Putamen (tissue), 1 donor: ENCODE measurements around the gene AGAP1.

Experiments
- DNase-seq: peaks from one replicate; pipeline ENCODE4 v3.0.0-alpha.2; 2016; ENCODE audit warnings: low spot score

The AGAP1 gene

DNA sequence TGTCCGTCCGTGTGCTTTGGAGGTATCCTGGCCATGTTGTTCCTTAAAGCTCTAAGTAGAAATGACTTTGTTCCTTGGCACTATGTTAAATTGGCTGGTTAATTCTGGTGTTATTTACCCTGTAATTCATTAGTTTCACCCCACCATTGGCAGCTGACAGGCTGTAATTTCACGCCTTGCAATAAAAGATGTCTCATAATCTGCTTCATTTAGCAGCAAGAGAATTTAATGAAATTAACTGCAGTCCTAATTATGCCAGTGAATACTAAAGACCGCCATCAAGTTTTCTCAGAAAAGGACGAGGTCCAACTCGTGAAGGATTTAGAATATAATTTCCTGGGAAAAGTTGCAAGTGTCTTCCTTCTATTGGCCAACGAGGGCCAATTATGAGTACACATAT is 355.1 kb downstream of the AGAP1 start:
- no peak for DNase-seq

DNA sequence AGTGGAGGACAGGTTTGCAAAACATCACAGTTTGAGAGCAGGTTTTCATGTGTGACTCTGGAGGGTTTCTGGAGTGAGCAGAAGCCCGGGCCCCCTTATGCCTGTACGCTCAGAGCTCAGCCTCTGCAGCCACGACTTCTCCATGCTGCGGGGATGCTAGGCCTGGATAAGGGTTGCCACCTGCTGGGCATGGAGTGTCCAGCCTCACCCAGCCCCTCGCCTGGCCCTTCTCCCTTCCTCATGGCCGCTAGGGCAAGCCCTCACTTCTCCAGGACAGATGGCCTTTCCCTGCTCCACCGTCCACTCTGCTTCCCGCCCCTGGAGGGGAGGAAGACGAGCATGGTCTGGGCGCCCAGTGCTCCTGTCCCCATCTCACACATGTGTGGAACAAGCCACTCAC is 355.6 kb downstream of the AGAP1 start:
- DNase-seq: no peak

DNA sequence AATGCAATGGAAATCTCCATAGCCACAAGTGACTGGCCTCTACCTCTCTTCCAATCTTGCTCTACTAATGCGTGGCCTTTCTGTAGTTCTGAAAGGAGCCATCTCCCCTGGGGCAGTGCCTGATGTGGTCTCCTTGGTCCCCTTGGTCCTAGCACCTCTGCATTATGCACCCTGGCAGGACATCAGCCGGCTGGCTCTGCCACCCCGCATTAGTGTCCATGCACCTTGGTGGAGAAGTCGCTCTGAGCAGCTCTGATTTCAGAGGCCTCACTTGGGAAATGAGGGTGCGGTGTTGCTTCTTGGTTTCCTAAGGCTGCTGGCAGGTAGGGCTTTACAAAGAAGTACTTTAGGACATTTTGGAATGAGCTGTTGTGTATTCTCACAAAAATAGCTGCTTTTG is 356.4 kb downstream of the AGAP1 start:
- DNase-seq: no peak

DNA sequence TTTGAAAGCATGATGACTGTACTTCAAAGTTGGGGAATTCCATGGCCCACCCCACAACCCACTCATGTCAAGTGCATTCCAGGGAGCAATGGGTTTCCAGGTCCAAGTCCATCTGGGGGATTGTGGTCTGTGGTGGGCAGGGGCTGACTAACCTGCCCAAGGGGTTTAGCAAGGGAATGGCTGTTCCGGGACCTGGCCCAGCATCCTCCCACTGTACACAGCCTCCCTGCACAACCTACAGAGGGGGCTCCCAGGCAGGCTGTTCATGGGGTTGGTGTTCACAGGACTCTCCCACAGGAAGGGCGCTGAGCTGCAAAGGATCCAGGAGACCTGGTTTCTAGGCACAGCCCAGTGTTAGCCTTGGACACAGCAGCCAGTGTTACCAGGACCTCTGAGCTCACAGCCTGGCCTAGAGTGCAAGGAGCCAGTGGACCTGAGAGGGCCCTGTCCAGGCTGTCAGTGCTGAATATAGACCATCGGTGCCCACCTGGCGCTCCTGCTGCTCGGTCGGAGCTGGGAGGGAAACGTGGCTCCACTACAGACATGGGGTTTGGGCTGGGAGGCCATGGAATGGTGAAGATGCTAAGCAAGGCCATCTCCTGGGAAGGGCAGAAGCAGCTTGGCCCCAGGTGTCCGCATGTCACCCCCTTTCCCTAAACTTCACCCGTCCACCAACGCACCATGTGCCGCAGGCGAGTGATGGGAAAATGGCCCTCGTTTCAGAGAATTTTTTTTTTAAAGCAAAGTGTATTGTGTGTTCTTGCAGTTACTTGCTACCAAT is 357.1 kb downstream of the AGAP1 start:
- no peak for DNase-seq

DNA sequence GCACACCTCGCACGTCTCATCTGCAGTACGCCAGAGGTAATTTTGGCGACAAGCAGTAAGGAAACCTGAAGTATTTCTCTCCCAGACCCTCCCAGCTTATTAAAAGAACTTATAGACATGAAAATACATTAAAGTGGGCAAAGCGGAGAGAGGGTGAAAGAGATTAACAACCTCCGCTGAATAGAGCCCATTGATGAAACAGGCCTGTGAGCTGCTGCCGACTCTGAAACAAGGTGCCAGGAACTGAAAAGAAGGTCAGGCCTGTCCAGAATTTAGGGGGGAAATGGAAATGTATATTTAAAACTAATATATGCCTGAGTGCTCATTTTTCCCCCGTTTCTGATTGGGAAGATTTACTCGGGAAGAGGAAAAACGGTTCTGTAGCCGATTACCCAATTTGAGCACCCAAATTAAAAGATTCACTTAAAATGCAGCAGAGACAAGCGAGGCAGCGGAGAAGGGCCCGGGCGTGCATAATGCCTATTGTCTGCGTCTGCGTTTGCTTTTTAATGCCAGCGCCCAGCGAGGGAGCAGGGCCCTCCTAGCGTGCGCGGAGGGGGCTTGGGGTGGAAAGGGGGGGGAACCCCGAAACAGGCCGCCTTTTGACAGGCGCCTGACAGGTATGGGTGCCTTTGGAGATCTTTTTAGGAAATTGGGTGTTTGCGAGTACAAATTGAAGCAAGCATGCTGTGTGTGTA is 358.1 kb downstream of the AGAP1 start:
- DNase-seq: no peak

DNA sequence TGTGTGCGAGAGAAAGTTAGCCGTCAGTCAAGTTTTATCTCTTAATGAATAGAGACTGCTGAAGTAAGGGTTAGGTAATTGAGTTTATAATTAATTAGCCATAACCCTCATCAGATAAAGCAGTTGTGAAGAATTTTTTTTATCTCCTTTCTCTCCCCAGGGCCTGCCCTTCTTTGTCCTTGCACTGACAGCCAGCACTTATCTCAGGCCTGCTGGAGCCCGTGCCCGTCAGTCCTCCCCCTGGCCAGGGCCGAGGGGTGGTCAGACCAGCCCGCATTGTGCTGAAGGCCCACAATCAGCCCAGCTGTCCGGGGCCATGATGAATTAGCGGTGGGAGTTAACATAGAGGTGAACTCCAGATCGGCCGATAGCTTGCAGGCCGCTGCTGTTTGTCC is 358.7 kb downstream of the AGAP1 start:
- no peak for DNase-seq

DNA sequence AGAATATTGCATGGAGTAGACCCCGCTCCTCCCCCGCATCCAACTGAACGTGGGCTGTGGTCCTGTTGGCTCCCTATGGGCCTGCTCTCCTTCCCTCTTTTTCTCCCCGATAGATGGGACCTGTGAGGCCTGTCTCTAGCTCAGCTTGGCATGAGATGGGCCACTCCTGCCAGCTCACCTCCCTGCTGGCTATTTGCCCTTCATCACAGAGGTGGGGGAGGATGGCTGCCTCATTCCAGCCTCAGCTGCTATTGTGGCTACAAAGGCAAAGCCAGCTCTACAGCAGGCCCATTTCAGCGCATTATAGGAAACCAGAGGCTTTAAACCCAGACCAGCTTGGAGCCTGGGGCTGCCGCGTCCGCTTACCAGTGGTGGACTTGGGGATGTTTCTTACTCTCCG is 360.4 kb downstream of the AGAP1 start:
- DNase-seq: no peak

DNA sequence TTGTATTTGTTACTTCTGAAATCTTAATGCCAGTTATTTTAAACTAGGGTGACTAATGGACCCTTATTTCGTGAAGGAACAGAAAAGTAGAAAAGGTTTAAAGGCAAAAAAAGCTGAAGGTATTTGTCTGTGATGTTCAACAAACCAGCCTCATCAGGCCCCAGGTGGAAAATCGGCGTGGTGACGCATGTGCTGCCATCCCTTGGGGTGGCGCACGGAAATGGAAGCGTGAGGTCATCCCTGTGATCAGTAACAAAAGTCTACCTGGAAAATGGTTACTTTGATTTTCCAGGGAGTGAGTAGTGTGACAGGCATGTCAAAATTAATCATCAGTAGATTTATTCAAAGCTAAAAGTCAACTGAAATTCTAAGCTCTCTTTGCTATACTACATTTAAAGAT is 361.2 kb downstream of the AGAP1 start:
- DNase-seq: no peak

DNA sequence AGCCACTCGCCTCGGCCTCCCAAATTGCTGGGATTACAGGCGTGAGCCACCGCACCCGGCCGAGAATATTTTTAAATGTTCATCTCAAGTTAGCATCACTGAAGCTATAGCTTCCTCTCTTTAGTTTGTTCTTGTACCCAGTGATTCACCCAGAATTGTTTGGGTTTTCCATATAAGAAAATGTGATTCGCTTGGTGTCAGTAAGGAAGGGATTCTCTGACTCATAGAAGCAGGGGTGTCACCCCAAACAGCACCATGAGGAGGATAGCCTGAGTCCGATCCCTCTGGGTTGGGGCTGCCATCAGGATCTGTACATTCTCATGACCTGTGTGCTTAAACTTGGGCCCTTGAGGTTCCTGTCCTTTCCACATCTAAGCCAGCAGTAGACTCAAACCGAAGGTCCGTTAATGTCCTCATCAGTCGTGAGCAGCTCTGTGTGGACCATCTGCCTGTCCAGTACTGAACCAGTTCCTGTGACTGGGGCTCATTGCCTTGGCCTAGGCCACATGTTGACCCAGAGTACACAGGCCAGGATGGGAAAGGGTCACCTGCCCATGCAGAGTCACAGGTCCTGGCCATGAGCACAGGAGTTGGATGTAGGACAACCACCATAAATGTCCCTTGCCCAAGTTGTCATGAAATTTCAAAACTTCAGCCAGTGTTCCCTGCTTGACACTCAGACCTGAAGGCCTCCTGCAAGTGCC is 362.5 kb downstream of the AGAP1 start:
- DNase-seq: no peak

DNA sequence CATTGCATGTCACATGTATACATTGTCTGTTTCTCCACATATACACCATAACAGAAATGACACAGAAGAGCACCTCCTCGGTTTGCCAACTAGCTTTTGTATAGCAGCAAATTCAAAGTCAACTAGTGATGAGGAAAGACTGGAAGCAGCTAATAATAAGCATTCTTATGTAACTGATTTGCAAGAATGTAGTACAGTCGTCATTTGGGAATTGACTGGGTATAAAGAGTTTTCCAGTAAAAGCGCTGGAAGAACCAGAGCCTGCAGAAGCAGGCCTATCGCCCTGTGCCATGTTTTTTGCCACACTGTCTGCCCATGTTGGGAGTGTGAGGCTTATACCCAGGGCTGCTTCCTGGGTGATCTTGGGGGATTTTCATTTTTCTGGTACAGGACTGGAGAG is 363.8 kb downstream of the AGAP1 start:
- peak; percentile 38 for DNase-seq

DNA sequence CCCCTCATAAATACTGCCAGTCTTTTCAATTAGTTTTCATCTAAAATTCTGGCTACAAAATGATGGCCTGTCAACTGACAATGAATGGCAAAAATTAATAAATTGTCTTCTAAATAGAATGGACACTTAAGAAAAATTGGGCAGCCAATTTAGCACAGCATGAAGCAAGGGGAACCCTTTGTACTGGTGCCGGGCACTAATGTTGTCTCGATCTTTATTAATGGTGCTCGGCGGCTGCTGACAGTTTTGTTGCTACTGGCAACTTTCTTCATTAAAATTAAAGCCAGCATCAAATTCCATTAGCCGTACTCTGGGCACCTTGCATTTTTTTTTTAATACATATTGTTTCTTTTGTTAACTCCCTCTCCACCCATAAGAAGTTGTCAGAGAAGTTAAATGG is 365.0 kb downstream of the AGAP1 start:
- DNase-seq: no peak

DNA sequence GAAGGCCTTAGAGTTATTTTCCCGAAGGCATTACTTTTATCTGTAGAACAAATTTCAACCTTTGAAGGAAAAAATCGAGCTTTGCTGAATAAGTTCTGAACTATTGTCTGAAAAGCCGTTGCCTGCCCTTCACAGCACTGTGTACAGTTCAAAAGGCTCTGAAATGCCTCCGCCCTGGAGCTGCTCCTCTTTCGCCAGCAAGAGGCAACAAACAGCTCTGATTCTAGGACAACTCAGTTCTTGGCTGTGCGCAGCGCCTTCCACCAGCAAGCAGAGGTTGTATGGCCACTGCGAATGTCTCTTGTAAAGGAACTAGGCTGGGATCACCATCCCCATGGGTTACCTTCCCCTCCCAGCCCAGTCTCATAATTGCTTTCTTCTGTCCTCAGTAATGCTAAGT is 365.8 kb downstream of the AGAP1 start:
- DNase-seq: no peak

DNA sequence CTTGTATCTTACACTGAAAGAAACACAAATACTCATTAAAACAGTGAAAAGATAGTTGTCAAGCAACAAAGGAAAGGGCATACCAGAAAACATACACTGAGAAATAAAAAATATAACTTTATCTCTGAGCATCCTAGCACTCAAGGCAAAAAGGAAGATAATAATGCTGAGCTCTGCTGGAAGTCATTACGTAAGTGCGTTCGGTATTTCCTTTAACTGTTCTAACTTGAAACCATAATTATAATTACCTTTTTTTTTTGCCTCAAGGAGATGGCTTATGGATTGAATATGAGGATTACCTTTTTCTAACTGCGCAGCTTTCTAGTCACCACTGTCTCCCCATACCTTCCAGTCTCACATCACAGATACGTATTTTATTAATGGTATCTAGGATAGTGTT is 366.3 kb downstream of the AGAP1 start:
- DNase-seq: no peak

DNA sequence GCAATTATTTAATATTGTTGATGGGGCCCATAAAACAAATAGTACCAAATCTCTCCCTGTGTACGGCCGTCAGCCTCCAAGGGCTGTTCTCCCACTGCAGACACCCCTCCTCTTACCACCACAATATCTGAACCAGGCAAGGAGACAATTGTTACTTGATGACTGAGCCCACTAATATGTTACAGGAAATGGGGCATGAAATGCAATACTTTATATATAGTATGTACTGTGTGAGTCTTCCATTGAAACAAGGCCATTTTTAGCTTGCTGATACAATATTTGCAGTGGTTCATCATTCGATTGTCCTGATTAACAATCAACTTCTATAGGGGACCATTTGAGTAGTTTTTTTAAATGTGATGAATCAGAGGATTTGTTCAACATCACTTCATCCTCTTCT is 367.0 kb downstream of the AGAP1 start:
- no peak for DNase-seq

DNA sequence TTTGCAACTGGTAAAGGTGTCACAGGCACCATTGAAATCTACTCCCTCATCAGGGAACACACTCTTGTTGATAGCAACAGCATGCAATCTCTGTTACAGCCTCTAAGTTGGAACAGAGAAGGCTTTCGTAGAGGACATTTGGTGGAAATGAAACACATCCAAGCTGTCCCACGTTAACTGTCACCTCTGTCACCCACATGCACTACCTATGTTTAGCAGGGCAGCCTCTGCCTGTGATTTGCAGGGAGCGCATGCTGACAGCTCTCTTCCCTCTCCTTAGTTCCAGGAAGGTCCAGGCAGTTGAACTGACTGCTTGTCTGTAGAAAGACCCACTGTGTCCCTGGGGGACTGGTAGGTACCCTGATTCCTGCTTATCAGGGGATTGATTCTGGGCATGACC is 367.5 kb downstream of the AGAP1 start:
- DNase-seq: no peak

DNA sequence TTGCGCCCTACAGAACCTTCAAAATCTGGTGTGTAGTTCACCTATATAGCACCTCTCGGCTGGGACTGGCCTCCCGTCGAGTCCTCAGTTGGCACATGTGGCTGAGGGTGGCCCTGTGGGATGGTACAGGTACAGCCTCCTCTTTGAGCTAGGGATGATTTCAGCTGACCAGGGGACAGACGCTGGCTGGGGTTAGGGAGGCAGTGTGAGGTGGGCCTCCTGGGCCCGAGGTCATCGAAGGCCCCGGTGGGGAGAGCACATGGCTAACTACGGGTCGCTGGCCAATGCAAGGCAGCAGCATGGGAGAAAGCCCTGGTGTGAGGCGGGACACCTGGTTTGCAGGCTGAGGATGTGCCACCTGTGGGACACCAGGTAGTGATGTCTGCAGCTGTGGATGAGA is 369.6 kb downstream of the AGAP1 start:
- DNase-seq: no peak

DNA sequence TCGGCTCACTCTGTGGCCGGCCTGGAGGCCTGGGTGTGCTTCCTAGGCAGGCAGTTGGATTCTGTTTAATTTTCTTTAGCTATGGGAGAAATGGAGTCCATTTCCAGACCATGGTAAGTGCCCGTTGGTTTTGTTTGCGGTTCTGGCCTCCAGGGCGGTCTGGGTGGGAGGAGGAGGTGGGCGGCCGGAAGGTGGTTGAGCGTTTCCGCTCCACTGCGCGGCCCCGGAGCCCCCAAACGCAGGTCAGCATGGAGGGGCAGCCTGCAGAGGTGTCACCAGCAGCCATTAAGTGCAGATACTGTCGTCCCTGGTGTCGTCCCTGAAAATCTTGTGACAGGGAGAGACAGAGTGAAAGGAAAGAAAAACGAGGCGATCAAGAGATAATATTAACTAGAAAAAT is 370.5 kb downstream of the AGAP1 start:
- no peak for DNase-seq

DNA sequence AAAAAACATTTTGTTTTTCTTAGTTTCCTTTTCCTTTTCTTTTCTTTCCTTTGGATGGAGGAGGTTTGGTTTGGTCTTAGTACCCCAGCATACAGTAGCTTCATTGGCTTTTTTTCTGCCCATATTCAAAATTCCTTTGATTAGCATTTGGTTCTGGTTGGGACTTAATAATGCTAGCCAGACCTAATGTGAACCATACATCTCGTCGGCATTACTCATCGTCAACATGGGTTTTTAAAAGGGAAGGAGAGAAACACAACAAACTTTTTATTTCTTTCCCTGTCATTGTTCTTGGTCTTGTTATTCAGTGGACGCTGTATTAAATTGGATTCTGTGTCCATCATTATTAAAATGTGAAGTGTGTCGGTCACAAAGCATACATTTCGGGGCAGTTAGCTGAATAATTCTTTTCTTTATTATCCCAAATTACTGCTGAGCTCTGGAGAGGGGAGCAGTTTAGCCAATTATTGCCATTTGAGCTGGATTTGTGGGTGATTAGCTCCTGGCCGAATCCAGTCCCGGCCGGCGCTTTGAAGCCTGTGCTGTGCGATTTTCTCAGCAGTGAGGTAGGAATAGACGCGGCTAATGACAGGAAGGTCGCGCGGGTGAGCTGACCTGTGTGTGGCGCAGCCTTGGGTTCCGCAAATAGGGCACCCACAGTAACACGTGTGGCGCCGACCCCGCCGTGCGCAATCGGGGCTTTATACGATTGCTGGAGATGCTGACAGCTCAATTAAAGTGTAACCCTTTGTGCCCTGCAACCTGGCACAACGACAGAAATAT is 371.1 kb downstream of the AGAP1 start:
- DNase-seq: no peak

DNA sequence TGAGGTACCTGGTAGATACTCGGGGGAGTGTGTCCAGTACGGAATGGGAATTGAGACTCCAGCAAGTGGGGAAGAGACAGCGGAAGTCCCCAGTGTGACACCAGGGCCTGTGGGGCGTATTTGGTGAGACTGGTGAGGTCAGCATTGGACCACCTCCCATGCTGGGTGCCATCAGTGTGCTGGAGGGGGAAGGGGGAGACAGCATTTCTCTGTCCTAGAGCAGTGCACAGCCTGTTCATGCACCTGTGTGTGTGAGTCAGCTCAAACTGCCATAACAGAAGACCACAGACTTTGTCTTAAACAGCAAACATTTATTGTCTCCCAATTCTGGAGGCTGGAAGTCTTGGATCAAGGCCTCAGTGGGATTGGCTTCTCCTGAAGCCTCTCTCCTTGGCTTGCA is 372.5 kb downstream of the AGAP1 start:
- DNase-seq: no peak

DNA sequence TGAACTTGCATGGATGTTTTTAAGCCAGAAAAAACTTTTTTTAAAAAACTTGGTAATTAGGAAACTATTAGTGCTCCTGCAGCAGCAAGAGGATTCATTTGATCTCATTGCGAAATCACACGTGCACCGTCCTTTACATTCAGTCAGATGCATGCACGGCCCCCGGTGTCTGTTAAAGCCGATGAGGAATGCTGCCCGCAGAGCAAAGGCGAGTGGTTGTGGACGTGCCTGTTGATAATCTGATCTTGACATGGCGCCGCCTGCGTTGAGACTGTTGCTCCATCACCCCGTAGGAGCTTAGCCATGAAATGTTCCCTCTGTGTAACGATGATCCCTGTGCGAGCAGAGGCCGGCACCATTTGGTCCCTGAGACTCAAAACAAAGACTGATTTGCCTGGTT is 374.4 kb downstream of the AGAP1 start:
- no peak for DNase-seq

DNA sequence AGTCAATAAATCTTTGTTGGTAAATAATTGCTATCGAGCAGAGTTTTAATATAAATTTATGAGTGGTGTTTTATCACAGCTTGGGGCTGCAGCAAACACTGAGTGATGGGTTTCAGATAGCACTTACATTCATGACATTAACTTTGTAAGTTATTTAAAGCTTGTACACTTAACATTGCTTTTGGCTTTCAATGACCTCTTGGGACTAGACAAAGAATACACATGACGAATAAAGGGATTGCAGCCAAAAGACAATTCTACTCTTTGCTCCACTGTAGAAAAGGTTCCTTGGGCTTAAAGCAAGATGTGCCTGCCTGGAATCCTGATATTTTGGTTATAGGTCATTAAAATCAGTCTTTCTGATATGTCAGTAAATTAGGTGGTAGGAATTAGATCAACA is 374.8 kb downstream of the AGAP1 start:
- no peak for DNase-seq

DNA sequence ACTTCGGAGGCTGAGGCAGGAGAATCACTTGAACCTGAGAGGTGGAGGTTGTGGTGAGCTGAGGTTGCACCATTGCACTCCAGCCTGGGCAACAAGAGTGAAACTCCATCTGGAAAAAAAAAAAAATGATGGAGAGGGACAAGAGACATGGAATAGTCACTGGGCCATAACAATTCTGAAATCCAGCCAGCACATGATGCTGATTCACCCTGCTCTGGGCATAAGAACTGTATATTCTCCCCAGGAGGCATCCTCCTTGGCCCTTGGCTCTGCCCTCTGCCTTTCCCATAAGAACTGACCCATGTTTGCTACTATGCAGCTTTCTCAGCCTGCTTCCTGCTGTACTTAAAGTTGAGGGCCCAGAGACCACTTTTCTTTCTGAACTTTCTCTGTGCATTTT is 376.7 kb downstream of the AGAP1 start:
- no peak for DNase-seq
